HG02759 (cell line): ENCODE data around the gene POLE.

ENCODE experiments used
- ATAC-seq: cut with Tn5 transposase; IDR thresholded peaks from one replicate; pipeline ENCODE4 v1.9.1; 2021; ENCODE audit warnings: mild to moderate bottlenecking, moderate library complexity; ENCODE audit not compliant: unreplicated experiment

The POLE gene

DNA sequence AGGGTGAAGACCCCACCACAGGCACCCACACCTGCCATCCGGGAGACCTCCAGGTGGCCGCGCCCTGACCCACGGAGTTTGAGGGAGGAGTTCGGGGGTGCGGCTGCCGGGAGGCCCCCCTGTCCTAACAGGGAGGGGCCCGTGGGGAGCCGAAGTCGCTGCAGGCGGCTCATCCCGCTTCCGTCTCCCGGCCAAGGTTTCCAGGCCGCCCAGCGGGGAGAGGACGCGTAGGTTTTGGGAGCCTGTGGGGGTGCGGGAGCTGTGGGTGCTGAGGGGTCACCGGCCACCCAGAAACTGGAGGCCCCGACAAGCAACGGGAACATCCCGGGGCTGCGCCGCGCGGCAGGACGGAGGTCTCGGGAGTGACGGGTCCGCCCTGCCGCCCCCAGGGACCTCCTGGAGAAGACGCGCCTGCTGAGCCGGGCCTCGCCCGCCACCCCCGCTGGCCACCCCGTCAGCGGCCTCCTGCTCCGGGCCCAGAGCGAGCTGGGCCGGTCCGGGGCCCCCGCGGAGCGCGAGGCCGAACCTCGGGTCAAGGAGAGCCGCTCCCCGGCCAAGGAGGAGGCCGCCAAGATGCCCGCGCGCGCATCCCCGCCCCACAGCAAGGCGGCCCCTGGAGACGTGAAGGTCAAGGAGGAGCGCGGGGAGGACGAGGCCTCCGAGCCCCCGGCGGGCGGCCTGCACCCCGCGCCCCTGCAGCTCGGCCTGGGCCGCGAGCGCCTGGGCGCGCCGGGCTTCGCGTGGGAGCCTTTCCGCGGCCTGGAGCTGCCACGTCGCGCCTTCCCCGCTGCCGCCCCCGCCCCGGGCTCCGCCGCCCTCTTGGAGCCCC is 104.3 kb downstream of the POLE start:
- ATAC-seq = no peak

DNA sequence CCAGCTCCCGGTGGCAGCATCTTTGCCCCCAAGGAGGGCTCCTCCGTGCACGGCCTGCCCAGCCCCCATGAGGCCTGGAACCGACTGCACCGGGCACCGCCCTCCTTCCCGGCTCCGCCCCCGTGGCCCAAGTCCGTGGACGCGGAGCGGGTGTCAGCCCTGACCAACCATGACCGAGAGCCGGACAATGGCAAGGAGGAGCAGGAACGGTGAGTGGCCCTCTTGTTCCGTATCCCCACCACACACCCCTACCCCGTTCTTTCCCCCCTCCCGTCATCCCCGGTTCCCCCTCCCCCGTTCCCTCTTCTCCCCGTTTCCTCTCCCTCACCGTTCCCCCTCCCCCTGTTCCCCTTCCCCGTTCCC is 105.1 kb downstream of the POLE start:
- ATAC-seq = no peak

DNA sequence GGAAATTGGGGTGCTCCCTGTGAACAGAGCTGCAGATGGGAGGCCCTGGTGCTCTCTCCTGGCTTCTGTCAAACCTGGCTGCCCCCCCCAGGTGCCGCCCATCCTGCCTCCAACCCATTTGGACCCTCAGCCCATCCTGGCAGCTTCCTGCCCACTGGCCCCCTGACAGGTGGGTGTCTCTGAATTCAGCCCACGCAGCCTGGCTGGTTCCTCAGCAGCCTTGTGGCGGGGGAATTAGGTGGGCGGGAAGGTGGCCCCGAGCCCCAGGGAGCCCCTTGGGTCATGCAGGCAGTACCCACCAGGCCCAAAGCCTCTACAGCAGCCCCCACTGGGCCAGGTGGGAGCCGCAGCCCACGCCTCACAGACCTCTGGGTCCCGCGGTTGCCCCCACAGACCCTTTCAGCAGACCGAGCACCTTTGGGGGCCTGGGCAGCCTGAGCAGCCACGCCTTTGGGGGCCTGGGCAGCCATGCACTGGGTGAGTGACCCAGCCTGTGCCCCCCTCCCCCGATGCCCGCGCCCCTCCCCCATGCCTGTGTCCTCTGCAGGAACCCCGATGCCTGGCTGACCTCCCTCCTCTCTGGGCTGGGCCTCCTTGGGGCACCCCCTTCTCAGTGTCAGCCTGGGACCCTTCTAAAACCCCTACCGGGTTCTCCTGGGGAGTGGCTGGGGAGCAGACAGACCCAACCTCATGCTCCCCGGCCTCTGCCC is 105.6 kb downstream of the POLE start:
- ATAC-seq = no peak

DNA sequence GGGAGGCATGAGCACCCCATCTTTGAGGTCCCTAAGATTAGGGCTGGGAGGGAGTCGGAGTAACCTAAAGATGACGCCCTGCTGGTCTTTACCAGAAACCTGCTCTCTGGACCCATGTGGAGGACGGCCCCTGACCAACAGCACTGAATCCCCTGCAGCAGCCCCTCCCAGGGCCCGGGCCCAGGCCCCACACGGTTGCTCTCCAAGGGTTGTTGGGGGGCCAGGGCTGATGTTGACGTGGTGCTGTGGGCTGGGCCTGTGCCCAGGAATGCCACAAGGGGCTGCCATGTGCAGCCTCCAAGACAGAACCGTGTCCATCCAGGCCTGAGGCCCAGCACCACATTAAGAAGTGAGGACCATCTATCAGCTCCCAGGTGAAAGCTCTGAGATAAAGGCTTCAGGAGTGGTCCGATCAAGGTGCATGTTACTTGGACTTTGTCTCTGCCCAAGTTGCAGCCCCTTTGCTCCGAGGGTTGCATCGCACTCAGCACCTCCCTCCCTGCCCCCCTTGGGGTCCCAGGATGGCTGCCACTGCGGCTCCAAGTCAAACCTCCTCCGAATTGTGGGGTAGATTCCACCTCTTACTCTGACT is 106.3 kb downstream of the POLE start:
- ATAC-seq = no peak

DNA sequence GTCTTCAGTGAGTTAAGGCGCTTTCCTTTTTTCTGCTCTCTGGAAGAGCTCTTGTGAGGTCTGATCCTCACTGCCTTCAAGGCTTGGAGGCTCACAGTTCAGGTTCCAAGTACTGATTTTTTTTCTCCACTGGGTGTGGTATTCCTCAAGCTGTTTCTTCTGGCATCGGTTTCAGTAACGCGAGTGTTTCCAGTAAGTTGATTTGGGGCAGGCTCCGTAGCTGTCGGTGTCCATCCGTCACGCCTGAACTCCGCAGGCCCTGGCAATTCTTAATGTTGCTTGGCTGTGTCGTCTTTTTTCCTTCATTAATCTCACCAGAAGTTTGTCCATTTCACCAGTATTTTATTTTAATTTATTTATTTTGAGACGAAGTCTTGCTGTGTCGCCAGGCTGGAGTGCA is 107.4 kb downstream of the POLE start:
- ATAC-seq = no peak

DNA sequence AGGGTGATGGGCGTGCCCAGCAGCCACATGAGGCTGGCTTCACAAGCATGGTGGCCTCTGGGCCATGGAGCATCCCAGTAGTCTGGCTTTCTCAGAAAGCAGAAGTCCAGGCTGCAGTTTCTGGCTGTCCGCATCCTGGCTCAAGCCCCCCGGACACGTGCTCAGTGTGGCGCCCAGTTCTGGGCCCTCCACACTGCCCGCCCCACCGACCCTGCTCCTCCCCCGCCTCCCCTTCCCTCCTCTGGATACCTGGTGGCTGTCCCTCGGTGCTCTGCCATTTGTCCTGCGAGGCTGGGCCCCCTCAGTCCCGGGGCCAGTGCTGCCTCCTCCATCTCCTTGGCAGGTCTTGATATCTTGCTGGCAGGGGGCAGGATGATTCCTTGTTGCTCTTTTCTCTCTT is 108.3 kb downstream of the POLE start:
- no peak for ATAC-seq

DNA sequence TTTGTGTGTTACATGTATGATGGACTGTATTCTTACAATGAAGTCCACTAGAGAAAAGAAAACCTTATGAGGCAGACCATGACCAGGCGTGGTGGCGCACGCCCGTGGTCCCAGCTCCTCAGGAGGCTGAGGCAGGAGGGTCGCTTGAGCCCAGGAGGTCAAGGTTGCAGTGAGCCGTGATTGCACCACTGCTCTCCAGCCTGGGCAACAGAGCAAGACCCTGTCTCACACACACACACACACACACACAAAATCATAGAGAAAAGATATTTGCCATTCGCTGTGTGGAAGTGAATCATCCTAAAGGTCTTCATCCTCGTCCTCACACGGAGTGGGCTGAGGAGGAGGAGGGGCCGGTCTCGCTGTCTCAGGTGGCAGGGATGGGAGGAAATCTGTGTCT is 109.0 kb downstream of the POLE start:
- ATAC-seq = no peak

DNA sequence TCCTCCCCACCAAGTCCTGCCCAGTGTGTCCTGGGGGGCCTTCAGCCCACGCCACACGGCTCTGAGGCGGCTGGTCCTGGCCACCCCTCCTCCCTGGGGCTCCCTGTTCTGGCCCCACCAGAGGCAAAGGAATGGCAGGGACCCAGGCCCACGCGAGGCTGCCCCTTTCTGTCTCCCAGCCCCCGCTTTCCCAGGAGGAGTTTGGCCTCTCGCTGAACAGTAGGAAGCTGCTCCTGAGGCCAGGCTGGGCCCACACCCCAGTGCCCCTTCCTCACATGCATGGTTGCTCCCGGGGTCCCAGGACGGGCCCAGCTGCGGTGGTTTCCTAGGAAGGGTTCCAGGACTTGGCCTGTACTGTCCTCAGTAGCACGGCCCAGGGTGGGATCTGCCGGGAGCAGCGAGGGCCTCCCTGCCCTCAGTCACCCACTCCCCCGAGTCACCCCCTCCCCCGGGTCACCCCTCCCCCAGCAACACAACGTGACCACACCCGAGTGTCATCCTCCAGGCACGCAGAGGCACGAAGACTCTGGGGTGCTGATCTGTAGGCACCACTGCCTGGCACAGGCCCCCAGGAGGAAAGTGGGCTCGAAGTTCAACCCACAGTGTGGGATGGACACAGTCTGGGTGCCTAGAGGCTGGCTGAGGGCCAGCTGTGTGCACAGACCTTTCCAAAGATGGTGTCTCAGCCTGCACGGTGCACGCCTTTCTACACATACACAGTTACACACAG is 109.8 kb downstream of the POLE start:
- ATAC-seq = no peak

DNA sequence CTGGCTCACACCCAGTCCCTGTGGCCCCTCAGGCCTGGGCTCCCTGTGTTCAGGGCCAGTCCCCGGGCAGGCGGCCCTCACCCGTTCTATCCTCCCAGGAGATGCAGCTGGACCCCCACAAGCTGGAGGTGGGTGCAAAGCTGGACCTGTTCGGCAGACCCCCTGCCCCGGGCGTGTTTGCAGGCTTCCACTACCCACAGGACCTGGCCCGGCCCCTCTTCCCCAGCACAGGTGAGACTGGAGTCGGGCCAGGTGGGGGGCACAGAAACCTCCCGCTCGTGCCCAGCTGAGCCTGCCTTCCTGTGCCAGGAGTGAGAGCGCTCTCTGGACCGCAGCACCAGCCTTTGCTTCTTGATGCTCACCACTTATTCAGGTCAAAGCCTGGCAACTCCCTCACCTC is 110.4 kb downstream of the POLE start:
- ATAC-seq = no peak

DNA sequence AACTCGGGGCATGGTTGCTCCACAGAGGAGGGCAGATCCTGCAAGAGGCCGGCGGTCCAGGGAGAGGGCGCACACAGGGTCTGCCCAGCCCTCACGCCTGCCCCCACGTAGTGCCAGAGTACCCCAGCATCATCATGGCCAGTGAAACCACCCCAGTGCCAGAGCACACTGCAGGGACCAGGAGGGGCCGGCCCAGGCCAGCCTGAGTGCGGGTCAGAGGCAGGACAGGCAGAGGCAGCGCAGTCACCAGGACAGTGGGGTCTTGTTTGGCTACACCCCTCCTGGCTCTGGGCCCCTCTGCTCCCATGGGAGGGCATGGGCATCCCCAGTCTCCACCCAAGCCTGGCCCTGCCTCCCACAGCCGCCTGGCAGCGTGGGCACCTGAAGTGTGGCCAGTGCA is 111.5 kb downstream of the POLE start:
- ATAC-seq = no peak

DNA sequence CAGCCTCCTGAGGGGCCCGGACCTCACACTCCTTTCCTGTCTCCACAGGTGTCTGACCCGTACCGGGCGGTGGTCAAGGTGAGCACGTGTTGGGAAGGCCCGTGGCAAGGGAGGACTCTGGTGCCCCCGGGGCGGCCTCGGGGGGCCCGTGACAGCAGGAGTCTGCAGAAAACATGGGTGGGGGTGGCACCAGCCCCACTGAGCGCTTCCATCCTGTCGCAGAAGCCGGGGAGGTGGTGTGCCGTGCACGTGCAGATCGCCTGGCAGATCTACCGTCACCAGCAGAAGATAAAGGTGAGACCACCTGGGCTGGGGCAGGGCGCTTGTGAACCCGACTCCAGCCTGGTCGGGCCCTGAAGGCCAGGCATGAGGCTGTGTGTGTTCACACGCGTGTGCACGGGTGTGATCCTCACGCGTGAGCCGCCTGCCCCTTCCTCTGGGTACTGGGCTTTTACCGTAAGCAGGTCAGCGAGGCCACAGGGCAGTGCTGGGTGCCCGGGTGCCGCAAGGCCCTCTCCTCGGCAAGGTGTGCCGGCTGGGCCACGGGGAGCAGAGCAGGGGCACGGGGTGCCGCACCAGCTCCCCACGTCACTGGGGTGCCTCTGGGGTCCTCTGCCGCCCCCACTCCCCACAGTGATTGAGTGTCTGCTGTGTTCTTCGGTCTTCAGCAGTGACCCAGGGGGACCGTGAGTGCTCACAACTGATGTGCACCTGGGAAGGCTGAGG is 112.7 kb downstream of the POLE start:
- no peak for ATAC-seq
